NCI-H2196 treated with DMSO at 0.1 percent for 48 hours (cell line): ENCODE data around the gene PALD1.

Experiments
- DNase-seq: peaks from one replicate; lab custom pipeline; 2025; ENCODE audit not compliant: unreplicated experiment; lab: John Stamatoyannopoulos, UW

PALD1 gene

GRCh38 chr10:70457759-70458305 lies 20.7 kb upstream of the PALD1 start:
- no peak for DNase-seq

- no peak for DNase-seq
Measured at GRCh38 chr10:70458329-70459060, 20.1 kb upstream of the PALD1 start.

GRCh38 chr10:70459061-70459773 lies 19.4 kb upstream of the PALD1 start:
- DNase-seq = no peak

GRCh38 chr10:70459774-70460490 lies 18.6 kb upstream of the PALD1 start:
- DNase-seq = no peak

- DNase-seq = peak; percentile 26
Measured at GRCh38 chr10:70461397-70462348, 16.9 kb upstream of the PALD1 start.

- DNase-seq = peak; percentile 75
Measured at GRCh38 chr10:70462349-70462984, 16.1 kb upstream of the PALD1 start.

- DNase-seq = no peak
Measured at GRCh38 chr10:70465278-70465677, 13.3 kb upstream of the PALD1 start.

GRCh38 chr10:70465832-70466231 lies 12.7 kb upstream of the PALD1 start:
- DNase-seq = no peak

- no peak for DNase-seq
Measured at GRCh38 chr10:70466951-70467350, 11.6 kb upstream of the PALD1 start.

GRCh38 chr10:70472799-70473454 lies 5.6 kb upstream of the PALD1 start:
- DNase-seq = no peak

- DNase-seq = no peak
Measured at GRCh38 chr10:70474780-70475179, 3.8 kb upstream of the PALD1 start.

- no peak for DNase-seq
Measured at GRCh38 chr10:70475661-70476060, 2.9 kb upstream of the PALD1 start.

GRCh38 chr10:70476249-70477035 lies 2.1 kb upstream of the PALD1 start:
- DNase-seq = no peak

- DNase-seq = no peak
Measured at GRCh38 chr10:70477661-70478162, 855 bp upstream of the PALD1 start.

GRCh38 chr10:70479165-70479581 lies 606 bp downstream of the PALD1 start:
- DNase-seq = no peak

GRCh38 chr10:70479626-70480238 lies 1.2 kb downstream of the PALD1 start:
- DNase-seq = no peak

GRCh38 chr10:70480239-70480861 lies 1.8 kb downstream of the PALD1 start:
- no peak for DNase-seq

- DNase-seq = no peak
Measured at GRCh38 chr10:70481105-70481504, 2.5 kb downstream of the PALD1 start.
